GM10266 (cell line): ENCODE results near the gene FGF8.
A peak's percentile ranks its signal among the peaks of the same experiment; 100 is the strongest.
"Not testable (repeated sequence)": the region's sequence is repeated elsewhere in the genome, so short reads cannot be mapped to it uniquely, and the experiment has no call there.

ENCODE experiments used
- DNase-seq: peaks from one replicate; pipeline ENCODE4 v3.0.0; 2012; ENCODE audit errors: extremely low spot score
- TF ChIP-seq, protein P1 (sequence below): IDR thresholded peaks from 2 replicates; pipeline ENCODE4 v1.5.1; 2012; ENCODE audit warnings: mild to moderate bottlenecking, low read depth; ENCODE audit not compliant: control insufficient read depth, insufficient read depth; ENCODE audit errors: missing control alignments

FGF8 gene

DNA sequence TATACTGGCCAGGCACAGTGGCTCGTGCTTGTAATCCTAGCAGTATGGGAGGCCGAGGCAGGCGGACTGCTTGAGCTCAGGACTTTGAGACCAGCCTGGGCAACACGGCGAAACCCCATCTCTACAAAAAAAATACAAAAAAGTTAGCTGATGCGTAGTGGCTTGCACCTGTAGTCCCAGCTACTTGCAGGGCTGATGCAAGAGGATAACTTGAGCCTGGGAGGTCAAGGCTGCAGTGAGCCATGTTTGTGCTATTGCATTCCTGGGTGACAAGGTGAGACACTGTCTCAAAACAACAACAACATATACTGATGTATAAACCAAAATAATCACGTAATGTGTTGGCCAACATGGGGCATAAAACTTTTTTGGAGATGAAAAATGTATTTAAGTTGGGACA lies 13.8 kb upstream of the FGF8 start:
- DNase-seq, result no peak
- TF ChIP-seq, protein P1, sequence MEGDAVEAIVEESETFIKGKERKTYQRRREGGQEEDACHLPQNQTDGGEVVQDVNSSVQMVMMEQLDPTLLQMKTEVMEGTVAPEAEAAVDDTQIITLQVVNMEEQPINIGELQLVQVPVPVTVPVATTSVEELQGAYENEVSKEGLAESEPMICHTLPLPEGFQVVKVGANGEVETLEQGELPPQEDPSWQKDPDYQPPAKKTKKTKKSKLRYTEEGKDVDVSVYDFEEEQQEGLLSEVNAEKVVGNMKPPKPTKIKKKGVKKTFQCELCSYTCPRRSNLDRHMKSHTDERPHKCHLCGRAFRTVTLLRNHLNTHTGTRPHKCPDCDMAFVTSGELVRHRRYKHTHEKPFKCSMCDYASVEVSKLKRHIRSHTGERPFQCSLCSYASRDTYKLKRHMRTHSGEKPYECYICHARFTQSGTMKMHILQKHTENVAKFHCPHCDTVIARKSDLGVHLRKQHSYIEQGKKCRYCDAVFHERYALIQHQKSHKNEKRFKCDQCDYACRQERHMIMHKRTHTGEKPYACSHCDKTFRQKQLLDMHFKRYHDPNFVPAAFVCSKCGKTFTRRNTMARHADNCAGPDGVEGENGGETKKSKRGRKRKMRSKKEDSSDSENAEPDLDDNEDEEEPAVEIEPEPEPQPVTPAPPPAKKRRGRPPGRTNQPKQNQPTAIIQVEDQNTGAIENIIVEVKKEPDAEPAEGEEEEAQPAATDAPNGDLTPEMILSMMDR, result no peak

DNA sequence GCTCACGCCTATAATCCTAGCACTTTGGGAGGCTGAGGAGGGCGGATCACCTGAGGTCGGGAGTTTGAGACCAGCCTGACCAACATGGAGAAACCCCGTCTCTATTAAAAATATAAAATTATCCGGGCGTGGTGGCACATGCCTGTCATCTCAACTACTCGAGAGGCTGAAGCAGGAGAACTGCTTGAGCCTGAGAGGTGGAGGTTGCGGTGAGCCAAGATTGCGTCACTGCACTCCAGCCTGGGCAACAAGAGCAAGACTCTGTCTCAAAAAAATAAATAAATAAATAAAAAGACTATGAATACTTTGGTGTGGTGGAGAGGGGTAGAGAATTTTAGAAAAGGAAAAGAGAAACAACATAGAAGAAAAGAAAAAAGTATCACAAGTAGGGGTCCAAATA lies 13.3 kb upstream of the FGF8 start:
- DNase-seq, result not testable (repeated sequence)

DNA sequence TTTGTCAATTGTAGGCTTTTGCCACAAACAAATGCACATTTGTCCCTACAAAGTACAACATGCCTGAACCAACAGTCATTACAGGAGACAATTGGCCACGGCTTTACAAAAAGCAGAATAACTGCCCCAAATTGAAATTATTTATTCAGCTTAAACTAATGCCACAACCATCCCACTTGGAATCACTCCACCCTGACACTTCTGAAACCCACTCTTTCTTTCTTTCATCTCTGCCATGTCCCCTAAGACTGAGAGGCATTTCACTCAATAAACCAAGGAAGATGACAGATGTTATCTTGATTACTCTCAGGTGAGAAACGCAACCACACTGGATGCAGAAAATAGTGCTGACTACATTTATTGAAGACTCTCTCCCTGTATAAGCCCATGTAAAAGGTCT lies 9.9 kb upstream of the FGF8 start:
- TF ChIP-seq, protein P1, result no peak
- no peak for DNase-seq

GRCh38 chr10:101784558-101784957 lies 8.6 kb upstream of the FGF8 start:
- no peak for DNase-seq
- TF ChIP-seq, protein P1, result no peak

DNA sequence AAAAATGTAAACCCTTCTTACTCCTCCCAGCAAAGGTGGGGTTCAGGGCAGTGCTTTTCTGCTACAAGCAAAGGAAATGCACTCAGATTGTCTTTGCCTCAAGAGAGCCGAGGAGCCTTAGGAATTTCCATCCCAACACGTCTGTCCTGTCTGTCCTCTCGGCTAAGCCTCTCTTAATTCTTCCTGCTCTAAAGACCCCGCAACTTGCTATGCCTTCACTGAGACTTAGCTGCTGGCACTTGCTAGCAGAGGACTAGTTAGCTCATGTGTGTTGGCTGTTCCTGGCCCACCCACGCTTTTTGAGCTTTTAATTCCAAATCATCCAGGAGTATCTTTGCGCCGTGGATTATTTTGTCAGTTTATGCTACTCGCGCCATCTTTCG lies 7.8 kb upstream of the FGF8 start:
- DNase-seq, result no peak
- TF ChIP-seq, protein P1, result no peak

- DNase-seq, result peak; percentile 89
- TF ChIP-seq, protein P1, result no peak
Observed at GRCh38 chr10:101782811-101783735, 7.2 kb upstream of the FGF8 start, which contains the start of gene NPM3. Gene NPM3, minus strand, starts transcription at chr10:101783446. Its CDS starts 56 bp downstream, at chr10:101783390.

DNA sequence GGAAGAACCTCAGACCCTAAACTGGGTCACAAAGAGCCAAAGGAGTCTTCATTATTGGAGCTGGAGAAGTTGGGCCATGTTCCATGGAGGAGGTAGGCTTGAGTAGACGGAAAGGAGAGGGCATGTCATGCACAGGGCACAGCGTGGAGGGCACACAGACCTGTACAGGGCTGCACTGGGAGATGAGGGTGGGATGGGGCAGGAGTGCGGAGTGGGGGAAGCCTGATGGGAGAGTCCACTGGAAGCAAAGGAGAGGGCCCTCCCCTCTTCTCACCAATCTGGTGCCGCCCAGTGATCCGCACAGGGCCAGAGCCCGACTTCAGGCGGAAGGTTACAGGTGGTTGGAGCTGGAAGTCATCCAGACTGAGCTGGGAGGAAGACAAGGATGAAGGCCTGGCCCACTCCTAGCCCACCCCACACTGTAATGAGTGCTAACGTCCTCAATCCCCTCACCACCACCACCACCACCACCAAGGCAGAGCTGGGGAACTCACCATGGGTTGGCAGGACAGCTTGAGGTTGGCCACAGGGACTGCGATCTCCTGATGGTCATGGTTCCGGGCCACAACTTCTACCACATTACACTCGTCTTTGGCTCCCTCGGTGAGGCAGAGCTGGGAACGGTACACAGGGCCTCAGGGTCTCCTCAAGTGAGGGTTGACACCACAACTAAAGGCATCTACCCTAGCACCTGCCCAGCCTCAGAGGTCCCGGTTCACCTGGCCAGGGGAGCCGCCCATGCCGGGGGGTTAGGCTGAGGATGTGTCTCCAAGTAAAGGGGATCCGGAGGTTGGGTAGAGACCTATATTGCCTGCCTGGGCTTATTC lies 6.3 kb upstream of the FGF8 start:
- TF ChIP-seq, protein P1, result no peak
- DNase-seq, result no peak
